H1 (cell line): ENCODE results near the gene TSEN2. TPM values are rescaled to one million over a fixed set of nuclear protein-coding genes. Genes with fewer than 3 reads are reported as not detected.
A peak's percentile ranks its signal among the peaks of the same experiment; 100 is the strongest.

Experiments used
- CTCF ChIA-PET: fragments of 300-600 bp; sonication (Branson Sonifier 250); formaldehyde crosslinking; loops from one replicate; lab custom pipeline; 2021; ENCODE audit not compliant: partially characterized antibody; lab: Charles Lee
- POLR2A ChIA-PET: fragments of 300-600 bp; sonication (Branson Sonifier 250); formaldehyde crosslinking; loops from one replicate; lab custom pipeline; 2021; ENCODE audit warnings: inconsistent platforms; ENCODE audit not compliant: partially characterized antibody; lab: Charles Lee
- DNase-seq, 2 experiments: peaks; one replicate each; pipeline versions ENCODE4 v3.0.0 to v3.0.0-alpha.2; 2010 to 2022; ENCODE audit warnings: low spot score in 2 of 2, low read depth in 1 of 2, mixed read lengths in 1 of 2
- FAIRE-seq: peaks from 2 replicates; lab custom pipeline; 2011; peaks lifted over from hg19 to GRCh38; lab: Jason Lieb, UNC
- H2AFZ ChIP-seq: 2 replicates; pipeline ENCODE4 v1.8.1; 2012; ENCODE audit warnings: low read length, inconsistent platforms
- H2AK5ac ChIP-seq: 2 replicates; pipeline ENCODE4 v1.6.1; 2013; ENCODE audit warnings: low read depth, low read length
- H2BK120ac ChIP-seq: replicated peaks from 2 replicates; pipeline ENCODE3; 2013; ENCODE audit warnings: low read depth, low read length, inconsistent platforms
- H2BK12ac ChIP-seq: 2 replicates; pipeline ENCODE4 v1.6.1; 2013; ENCODE audit warnings: low read depth, low read length
- H2BK15ac ChIP-seq: 2 replicates; pipeline ENCODE4 v1.6.1; 2013; ENCODE audit warnings: low read length
- H2BK20ac ChIP-seq: 2 replicates; pipeline ENCODE4 v1.6.1; 2013; ENCODE audit warnings: low read length
- H2BK5ac ChIP-seq: 2 replicates; pipeline ENCODE4 v1.6.1; 2013; ENCODE audit warnings: low read depth, low read length
- H3K14ac ChIP-seq: 2 replicates; pipeline ENCODE4 v1.6.1; 2013; ENCODE audit warnings: inconsistent platforms; ENCODE audit not compliant: insufficient read length
- H3K18ac ChIP-seq: 2 replicates; pipeline ENCODE4 v1.6.1; 2013; ENCODE audit warnings: low read length; ENCODE audit errors: extremely low read depth
- H3K23ac ChIP-seq: 2 replicates; pipeline ENCODE4 v1.6.1; 2013; ENCODE audit warnings: inconsistent platforms; ENCODE audit not compliant: insufficient read length
- H3K23me2 ChIP-seq: 2 replicates; pipeline ENCODE4 v1.6.1; 2013; ENCODE audit warnings: low read depth, low read length
- H3K27ac ChIP-seq: 2 replicates; pipeline ENCODE4 v1.6.1; 2011; ENCODE audit warnings: low read depth, low read length, inconsistent platforms
- H3K27me3 ChIP-seq, 4 experiments: replicated peaks in 1 of 4; 1 replicate in 1 of 4; 2 replicates in 3 of 4; pipeline versions ENCODE4 v1.6.1 to v1.8.1; 2011 to 2013; ENCODE audit warnings: low read length in 3 of 4, mild to moderate bottlenecking in 3 of 4, inconsistent platforms in 2 of 4, mixed read lengths in 2 of 4, moderate library complexity in 1 of 4; ENCODE audit not compliant: control insufficient read depth in 3 of 4, insufficient read depth in 3 of 4; ENCODE audit errors: extremely low read depth in 1 of 4
- H3K36me3 ChIP-seq, 4 experiments: 2 replicates each; pipeline versions ENCODE4 v1.6.1 to v1.8.1; 2011 to 2013; ENCODE audit warnings: mild to moderate bottlenecking in 4 of 4, low read length in 3 of 4, moderate library complexity in 2 of 4, control low read depth in 1 of 4, inconsistent platforms in 1 of 4; ENCODE audit not compliant: insufficient read depth in 4 of 4, control insufficient read depth in 2 of 4
- H3K4ac ChIP-seq: replicated peaks from 2 replicates; pipeline ENCODE3; 2013; ENCODE audit warnings: low read length, low read depth, mixed read lengths, inconsistent platforms; ENCODE audit not compliant: insufficient read length
- H3K4me1 ChIP-seq, 4 experiments: replicated peaks in 1 of 4; 1 replicate in 1 of 4; 2 replicates in 3 of 4; pipeline versions ENCODE4 v1.6.1 to v1.8.1; 2011 to 2013; ENCODE audit warnings: low read length in 3 of 4, inconsistent platforms in 2 of 4, mixed read lengths in 1 of 4; ENCODE audit not compliant: insufficient read depth in 4 of 4, control insufficient read depth in 3 of 4
- H3K4me2 ChIP-seq, 2 experiments: 2 replicates each; pipeline versions ENCODE4 v1.6.1 to v1.8.1; 2011 to 2013; ENCODE audit warnings: low read depth in 2 of 2, low read length in 2 of 2, control low read depth in 1 of 2, inconsistent platforms in 1 of 2, mild to moderate bottlenecking in 1 of 2; ENCODE audit not compliant: insufficient read depth in 1 of 2
- H3K4me3 ChIP-seq, 4 experiments: fragments of 200-600, 300-600 bp in 1 of 4; sonication (generic), shearing (Covaris generic), sonication (Bioruptor Twin) in 1 of 4; 2 replicates each; pipeline versions ENCODE4 v1.5.1 to v1.8.1; 2011 to 2016; ENCODE audit warnings: low read length in 4 of 4, low read depth in 3 of 4, control low read depth in 2 of 4, inconsistent platforms in 2 of 4, mild to moderate bottlenecking in 2 of 4, mixed read lengths in 1 of 4, moderate library complexity in 1 of 4; ENCODE audit not compliant: insufficient read depth in 2 of 4; ENCODE audit errors: extremely low read depth in 1 of 4
- H3K56ac ChIP-seq: replicated peaks from 2 replicates; pipeline ENCODE3; 2013; ENCODE audit warnings: low read depth, mild to moderate bottlenecking, mixed read lengths, low read length, inconsistent platforms; ENCODE audit not compliant: insufficient read length
- H3K79me1 ChIP-seq: 2 replicates; pipeline ENCODE4 v1.6.1; 2013; ENCODE audit warnings: low read depth, low read length, control low read depth
- H3K79me2 ChIP-seq, 2 experiments: 2 replicates each; pipeline versions ENCODE4 v1.6.1 to v1.8.1; 2012 to 2013; ENCODE audit warnings: low read length in 2 of 2, mild to moderate bottlenecking in 2 of 2, inconsistent platforms in 1 of 2; ENCODE audit not compliant: insufficient read depth in 2 of 2, control insufficient read depth in 1 of 2
- H3K9ac ChIP-seq, 4 experiments: replicated peaks in 1 of 4; 1 replicate in 1 of 4; 2 replicates in 3 of 4; pipeline versions ENCODE4 v1.6.1 to v1.8.1; 2011 to 2013; ENCODE audit warnings: low read depth in 3 of 4, low read length in 3 of 4, control low read depth in 2 of 4, mild to moderate bottlenecking in 2 of 4, moderate library complexity in 2 of 4, inconsistent platforms in 1 of 4; ENCODE audit errors: extremely low read depth in 1 of 4
- H3K9me3 ChIP-seq, 2 experiments: 2 replicates each; pipeline versions ENCODE4 v1.6.1 to v1.8.1; 2012 to 2013; ENCODE audit warnings: mild to moderate bottlenecking in 2 of 2, moderate library complexity in 2 of 2, control low read depth in 1 of 2, inconsistent platforms in 1 of 2, low read depth in 1 of 2, low read length in 1 of 2, mixed read lengths in 1 of 2; ENCODE audit not compliant: insufficient read depth in 2 of 2
- H4K20me1 ChIP-seq, 2 experiments: replicated peaks in 1 of 2; 2 replicates each; pipeline versions ENCODE3 to v1.8.1; 2011 to 2013; ENCODE audit warnings: inconsistent platforms in 2 of 2, low read length in 2 of 2, mild to moderate bottlenecking in 1 of 2; ENCODE audit not compliant: insufficient read depth in 2 of 2, control insufficient read depth in 1 of 2
- H4K5ac ChIP-seq: 2 replicates; pipeline ENCODE4 v1.6.1; 2013; ENCODE audit warnings: low read length, low read depth, mixed read lengths, inconsistent platforms; ENCODE audit not compliant: insufficient read length
- H4K8ac ChIP-seq: 2 replicates; pipeline ENCODE4 v1.8.0; 2013; ENCODE audit warnings: mild to moderate bottlenecking, moderate library complexity, low read length, inconsistent platforms; ENCODE audit not compliant: insufficient read depth; ENCODE audit errors: extremely low read depth
- H4K91ac ChIP-seq: replicated peaks from 2 replicates; pipeline ENCODE3; 2013; ENCODE audit warnings: low read length, mixed read lengths, inconsistent platforms; ENCODE audit not compliant: insufficient read length
- ASH2L ChIP-seq: fragments of 200-600, 300-600 bp; sonication (generic); IDR thresholded peaks from one replicate; pipeline ENCODE4 v1.7.1; 2017; ENCODE audit warnings: low read length
- HDAC2 ChIP-seq, 2 experiments: fragments of 300-600 bp in 1 of 2; sonication (generic) in 1 of 2; IDR thresholded peaks; 2 replicates each; pipeline ENCODE4 v1.6.1; 2011 to 2012; ENCODE audit warnings: low read depth in 2 of 2, low read length in 2 of 2, mild to moderate bottlenecking in 2 of 2, moderate library complexity in 2 of 2, borderline replicate concordance in 1 of 2, inconsistent platforms in 1 of 2
- SIRT6 ChIP-seq: IDR thresholded peaks from one replicate; pipeline ENCODE4 v1.7.1; 2012; ENCODE audit warnings: low read length, inconsistent platforms
- WGBS, 2 experiments: shearing (Covaris generic) in 1 of 2; methylation state at CpG; one replicate each; pipeline versions ENCODE4 v1.1.6 to v1.1.7; 2013 to 2015; ENCODE audit warnings: low lambda C conversion rate in 2 of 2, mixed read lengths in 2 of 2, inconsistent platforms in 1 of 2, low coverage in 1 of 2, missing lambda C conversion rate in 1 of 2; ENCODE audit not compliant: insufficient replicate concordance in 2 of 2, insufficient coverage in 1 of 2, insufficient read length in 1 of 2; ENCODE audit errors: extremely low coverage in 1 of 2, missing lambda C conversion rate in 1 of 2; 5-methylcytosine and 5-hydroxymethylcytosine counted together
- polyA plus RNA-seq, 7 experiments: library from polyadenylated mRNA; depleted of rRNA in 3 of 7; stranded (reverse) in 5 of 7; unstranded in 2 of 7; fragments of >200 nt in 5 of 7; fragments of 200-250 nt in 2 of 7; gene quantifications; 1 replicate in 5 of 7; 2 replicates in 1 of 7; 4 replicates in 1 of 7; pipeline versions ENCODE4 v1.2.1 to v1.2.3, GENCODE V29; 2011 to 2013; ENCODE audit warnings: missing spikeins in 2 of 7, mixed read lengths in 2 of 7
- total RNA-seq: library from RNA; stranded (reverse); fragmentation: NEBNext Ultra II Directional; extraction: Animal tissue kit (Norgen Biotek cat#: 25700); gene quantifications from 2 replicates; pipeline ENCODE4 v1.2.1, GENCODE V29; 2021

The TSEN2 gene
- total and polyA plus RNA-seq, 2 of the 8 experiments (the other 6 are each of a cell fraction or from before 2014, with no cell fraction given): 16.1 to 22.4 TPM

DNA sequence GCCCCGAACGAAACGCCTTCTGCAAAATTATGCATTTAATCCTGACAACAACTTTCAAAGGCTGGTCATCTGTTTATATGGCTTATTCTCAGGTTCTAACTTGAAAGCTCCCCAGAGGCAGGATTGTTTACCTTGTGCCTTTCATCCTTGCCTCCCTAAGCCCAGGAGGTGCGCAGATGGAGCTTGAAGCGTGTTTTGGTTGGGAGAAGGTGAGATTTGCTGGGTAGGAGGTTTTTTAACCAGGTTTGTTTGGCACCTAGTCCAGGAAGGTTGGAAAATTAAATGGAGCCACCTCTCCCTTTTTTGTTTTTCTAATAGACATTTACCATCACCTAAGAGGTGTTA is 675 bp downstream of the TSEN2 start:
- peaks cover 0 to 9% (median 2%) of the 10 kb centered on the region in 4 experiments; a peak in 6 of 8 replicates for H3K36me3 ChIP-seq
- TF ChIP-seq SIRT6 (no peak), ASH2L (no peak), HDAC2 (IDR thresholded peaks at IDR 0.05; ENCODE audit: borderline replicate concordance in 1 of 2, low read depth in 2 of 2, low read length in 2 of 2) (peak in 1 of 2 experiments; percentile 29; a peak in 1 of 4 replicates)
- DNase-seq: no peak
- H3K9ac ChIP-seq: peak overlapping the region; percentile 54 to 90 (median 81); a peak in 6 of 7 replicates
- H2BK12ac ChIP-seq: no peak overlapping the region
- no peak overlapping the region for H3K4ac ChIP-seq
- peak overlapping the region; percentile 68 to 86 (median 83) for H3K4me3 ChIP-seq
- H2BK20ac ChIP-seq: no peak overlapping the region
- H4K20me1 ChIP-seq: peaks cover 0 to 1% of the 10 kb centered on the region in 2 experiments
- H4K91ac ChIP-seq: peak overlapping the region; percentile 14
- peaks cover 12% of the 10 kb centered on the region; the same call in 1 of the 2 replicates for H3K79me1 ChIP-seq
- no peak overlapping the region for H2BK120ac ChIP-seq
- H3K9me3 ChIP-seq: no peaks in the 10 kb centered on the region
- no peak overlapping the region for H3K23ac ChIP-seq
- H3K27me3 ChIP-seq: no peaks in the 10 kb centered on the region
- no peak overlapping the region for H2BK15ac ChIP-seq
- H3K4me1 ChIP-seq: peaks cover 2 to 8% (median 5%) of the 10 kb centered on the region in 4 experiments
- FAIRE-seq: no peak
- no peak overlapping the region; the same call in 1 of the 2 replicates for H4K8ac ChIP-seq
- no peak overlapping the region for H3K18ac ChIP-seq
- no peak overlapping the region for H3K56ac ChIP-seq
- H3K23me2 ChIP-seq: peaks cover 8% of the 10 kb centered on the region; the same call in 1 of the 2 replicates
- no peak overlapping the region for H2BK5ac ChIP-seq
- H3K79me2 ChIP-seq: peaks cover 0 to 37% of the 10 kb centered on the region in 2 experiments; a peak in 2 of 4 replicates
- ChIA-PET CTCF (interaction anchor here (2.5 to 4.2 kb wide), 3 partner anchors 10 to 350 kb away, joined by 10 to 23 read pairs (median 13); no protein-coding TSS in a partner anchor), POLR2A (interaction anchor here (1.0 to 2.2 kb wide), 11 partner anchors 10 to 327 kb away, joined by 3 to 18 read pairs (median 4); no protein-coding TSS in a partner anchor)
- H3K27ac ChIP-seq: 0 out of 2 replicates have a peak overlapping the region, but pooled peaks have one; percentile 75
- no peak overlapping the region for H3K14ac ChIP-seq
- H2AK5ac ChIP-seq: no peak overlapping the region
- H4K5ac ChIP-seq: no peak overlapping the region
- H3K4me2 ChIP-seq: peak overlapping the region; percentile 83 to 87
- WGBS, 2 experiments: 1% methylated on average over 5 of the region's 5 CpGs; no CpG with 5 or more reads in 1 of the 2 experiments
- peak overlapping the region; percentile 81; the same call in 1 of the 2 replicates for H2AFZ ChIP-seq
